SK-N-SH treated with all-trans-retinoic acid at 6 μM for 48 hours (cell line): Measurements from ENCODE around the gene CASZ1.

Source experiments
- ATAC-seq: fragments of 200-7000 bp; cut with Tn5 transposase; 3 replicates; pipeline ENCODE4 v1.9.1; 2020; ENCODE audit warnings: mild to moderate bottlenecking, moderate library complexity
- ARNTL ChIP-seq: fragments of 450-650 bp; formaldehyde crosslinking; IDR thresholded peaks from 2 replicates; pipeline ENCODE4 v1.5.0; 2020; ENCODE audit warnings: low read depth, mild to moderate bottlenecking, moderate library complexity, borderline replicate concordance
- BACH2 ChIP-seq: fragments of 250-450 bp; sonication (Bioruptor Pico); IDR thresholded peaks from 2 replicates; pipeline ENCODE4 v1.9.0; 2021; ENCODE audit warnings: mild to moderate bottlenecking, borderline replicate concordance
- CSDC2 ChIP-seq: fragments of 250-450 bp; sonication (Bioruptor Pico); IDR thresholded peaks from 2 replicates; pipeline ENCODE4 v1.5.0; 2020; ENCODE audit warnings: mild to moderate bottlenecking, moderate library complexity
- ESRRG ChIP-seq: fragments of 250-450 bp; sonication (Bioruptor Pico); IDR thresholded peaks from 2 replicates; pipeline ENCODE4 v1.6.1; 2021; ENCODE audit warnings: mild to moderate bottlenecking
- GLIS3 ChIP-seq: fragments of 250-450 bp; sonication (Bioruptor Pico); IDR thresholded peaks from 2 replicates; pipeline ENCODE4 v1.5.0; 2020; ENCODE audit warnings: mild to moderate bottlenecking, moderate library complexity
- ISL1 ChIP-seq: fragments of 250-450 bp; sonication (Bioruptor Pico); IDR thresholded peaks from 2 replicates; pipeline ENCODE4 v2.1.2; 2022; ENCODE audit warnings: mild to moderate bottlenecking, moderate library complexity
- OSR1 ChIP-seq: fragments of 250-450 bp; sonication (Bioruptor Pico); IDR thresholded peaks from 2 replicates; pipeline ENCODE4 v1.8.0; 2022; ENCODE audit warnings: moderate library complexity, mild to moderate bottlenecking, inconsistent platforms
- PPARA ChIP-seq: fragments of 250-450 bp; sonication (Bioruptor Pico); IDR thresholded peaks from 2 replicates; pipeline ENCODE4 v1.5.0; 2020; ENCODE audit warnings: mild to moderate bottlenecking, borderline replicate concordance
- RARB ChIP-seq: fragments of 250-450 bp; sonication (Bioruptor Pico); IDR thresholded peaks from 2 replicates; pipeline ENCODE4 v1.8.0; 2021; ENCODE audit warnings: mild to moderate bottlenecking, moderate library complexity
- TCF4 ChIP-seq: fragments of 250-450 bp; sonication (Bioruptor Pico); IDR thresholded peaks from 2 replicates; pipeline ENCODE4 v1.8.0; 2021; ENCODE audit warnings: mild to moderate bottlenecking, moderate library complexity, borderline replicate concordance
- TOX ChIP-seq: fragments of 250-450 bp; sonication (Bioruptor Pico); IDR thresholded peaks from 2 replicates; pipeline ENCODE4 v1.8.0; 2021; ENCODE audit warnings: mild to moderate bottlenecking, moderate library complexity, borderline replicate concordance
- ZC3H10 ChIP-seq: fragments of 250-450 bp; sonication (Bioruptor Pico); IDR thresholded peaks from 2 replicates; pipeline ENCODE4 v1.5.1; 2021; ENCODE audit warnings: mild to moderate bottlenecking, moderate library complexity
- ZFP3 ChIP-seq: fragments of 250-450 bp; sonication (Bioruptor Pico); IDR thresholded peaks from 2 replicates; pipeline ENCODE4 v1.5.0; 2020; ENCODE audit warnings: mild to moderate bottlenecking, moderate library complexity
- ZNF565 ChIP-seq: fragments of 450-650 bp; formaldehyde crosslinking; conservative IDR thresholded peaks from 2 replicates; pipeline ENCODE4 v1.5.0; 2020; ENCODE audit warnings: low read depth, mild to moderate bottlenecking, moderate library complexity
- ZNF70 ChIP-seq: fragments of 450-650 bp; formaldehyde crosslinking; IDR thresholded peaks from 2 replicates; pipeline ENCODE4 v1.5.0; 2020; ENCODE audit warnings: mild to moderate bottlenecking, moderate library complexity
- ZNF8 ChIP-seq: fragments of 450-650 bp; formaldehyde crosslinking; IDR thresholded peaks from 2 replicates; pipeline ENCODE4 v1.5.0; 2020; ENCODE audit warnings: mild to moderate bottlenecking, moderate library complexity
- TF ChIP-seq, protein P1 (sequence below): fragments of 250-450 bp; sonication (Bioruptor Pico); IDR thresholded peaks from 2 replicates; pipeline ENCODE4 v1.8.0; 2021; ENCODE audit warnings: low read depth, mild to moderate bottlenecking, moderate library complexity, borderline replicate concordance
- TF ChIP-seq, protein P2 (sequence below): fragments of 250-450 bp; sonication (Bioruptor Pico); IDR thresholded peaks from 2 replicates; pipeline ENCODE4 v1.8.0; 2020; ENCODE audit warnings: mild to moderate bottlenecking, moderate library complexity, borderline replicate concordance
- TF ChIP-seq, protein P3 (sequence below): fragments of 250-450 bp; sonication (Bioruptor Pico); IDR thresholded peaks from 2 replicates; pipeline ENCODE4 v1.5.1; 2020; ENCODE audit warnings: low read depth, mild to moderate bottlenecking, moderate library complexity
- TF ChIP-seq, protein P4 (sequence below): fragments of 250-450 bp; sonication (Bioruptor Pico); IDR thresholded peaks from 2 replicates; pipeline ENCODE4 v1.5.0; 2020; ENCODE audit warnings: mild to moderate bottlenecking, moderate library complexity
- TF ChIP-seq, protein P5 (sequence below): fragments of 250-450 bp; sonication (Bioruptor Pico); IDR thresholded peaks from 2 replicates; pipeline ENCODE4 v1.5.1; 2021; ENCODE audit warnings: mild to moderate bottlenecking, moderate library complexity

Gene CASZ1

DNA sequence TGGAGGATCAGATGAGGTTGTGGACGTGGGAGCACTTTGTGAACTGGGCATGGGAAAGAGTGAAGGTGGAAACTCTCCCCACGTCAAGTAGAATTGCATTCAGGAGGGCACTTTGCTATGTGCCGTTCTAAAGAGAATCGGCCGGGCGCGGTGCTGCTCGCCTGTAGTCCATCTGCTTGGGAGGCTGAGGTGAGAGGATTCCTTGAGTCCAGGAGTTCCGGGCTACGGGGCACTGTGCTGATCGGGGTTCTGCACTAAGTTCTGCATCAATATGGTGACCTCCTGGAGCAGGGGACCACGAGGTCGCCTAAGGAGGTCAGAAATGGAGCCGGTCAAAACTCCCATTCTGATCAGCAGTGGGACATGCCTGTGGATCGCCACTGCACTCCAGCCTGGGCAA is 179.8 kb downstream of the CASZ1 start:
- ATAC-seq = no peak
- TF ChIP-seq, protein P1, sequence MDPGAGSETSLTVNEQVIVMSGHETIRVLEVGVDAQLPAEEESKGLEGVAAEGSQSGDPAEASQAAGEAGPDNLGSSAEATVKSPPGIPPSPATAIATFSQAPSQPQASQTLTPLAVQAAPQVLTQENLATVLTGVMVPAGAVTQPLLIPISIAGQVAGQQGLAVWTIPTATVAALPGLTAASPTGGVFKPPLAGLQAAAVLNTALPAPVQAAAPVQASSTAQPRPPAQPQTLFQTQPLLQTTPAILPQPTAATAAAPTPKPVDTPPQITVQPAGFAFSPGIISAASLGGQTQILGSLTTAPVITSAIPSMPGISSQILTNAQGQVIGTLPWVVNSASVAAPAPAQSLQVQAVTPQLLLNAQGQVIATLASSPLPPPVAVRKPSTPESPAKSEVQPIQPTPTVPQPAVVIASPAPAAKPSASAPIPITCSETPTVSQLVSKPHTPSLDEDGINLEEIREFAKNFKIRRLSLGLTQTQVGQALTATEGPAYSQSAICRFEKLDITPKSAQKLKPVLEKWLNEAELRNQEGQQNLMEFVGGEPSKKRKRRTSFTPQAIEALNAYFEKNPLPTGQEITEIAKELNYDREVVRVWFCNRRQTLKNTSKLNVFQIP (CRISPR knock-in tag) = no peak
- TF ChIP-seq ZFP3 (CRISPR knock-in tag) = no peak
- TF ChIP-seq BACH2 (CRISPR knock-in tag) = no peak
- TF ChIP-seq, protein P2, sequence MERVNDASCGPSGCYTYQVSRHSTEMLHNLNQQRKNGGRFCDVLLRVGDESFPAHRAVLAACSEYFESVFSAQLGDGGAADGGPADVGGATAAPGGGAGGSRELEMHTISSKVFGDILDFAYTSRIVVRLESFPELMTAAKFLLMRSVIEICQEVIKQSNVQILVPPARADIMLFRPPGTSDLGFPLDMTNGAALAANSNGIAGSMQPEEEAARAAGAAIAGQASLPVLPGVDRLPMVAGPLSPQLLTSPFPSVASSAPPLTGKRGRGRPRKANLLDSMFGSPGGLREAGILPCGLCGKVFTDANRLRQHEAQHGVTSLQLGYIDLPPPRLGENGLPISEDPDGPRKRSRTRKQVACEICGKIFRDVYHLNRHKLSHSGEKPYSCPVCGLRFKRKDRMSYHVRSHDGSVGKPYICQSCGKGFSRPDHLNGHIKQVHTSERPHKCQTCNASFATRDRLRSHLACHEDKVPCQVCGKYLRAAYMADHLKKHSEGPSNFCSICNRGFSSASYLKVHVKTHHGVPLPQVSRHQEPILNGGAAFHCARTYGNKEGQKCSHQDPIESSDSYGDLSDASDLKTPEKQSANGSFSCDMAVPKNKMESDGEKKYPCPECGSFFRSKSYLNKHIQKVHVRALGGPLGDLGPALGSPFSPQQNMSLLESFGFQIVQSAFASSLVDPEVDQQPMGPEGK (CRISPR knock-in tag) = no peak
- TF ChIP-seq TOX (CRISPR knock-in tag) = no peak
- no peak for TF ChIP-seq ESRRG (CRISPR knock-in tag)
- TF ChIP-seq RARB (CRISPR knock-in tag) = no peak
- TF ChIP-seq ZC3H10 (CRISPR knock-in tag) = no peak
- no peak for TF ChIP-seq ISL1 (CRISPR knock-in tag)
- TF ChIP-seq ZNF70 = no peak
- TF ChIP-seq ZNF8 = no peak
- no peak for TF ChIP-seq CSDC2
- TF ChIP-seq ARNTL = no peak
- no peak for TF ChIP-seq GLIS3 (CRISPR knock-in tag)
- TF ChIP-seq TCF4 (CRISPR knock-in tag) = no peak
- TF ChIP-seq ZNF565 (CRISPR knock-in tag) = no peak
- TF ChIP-seq, all 23 proteins: peak for 0

DNA sequence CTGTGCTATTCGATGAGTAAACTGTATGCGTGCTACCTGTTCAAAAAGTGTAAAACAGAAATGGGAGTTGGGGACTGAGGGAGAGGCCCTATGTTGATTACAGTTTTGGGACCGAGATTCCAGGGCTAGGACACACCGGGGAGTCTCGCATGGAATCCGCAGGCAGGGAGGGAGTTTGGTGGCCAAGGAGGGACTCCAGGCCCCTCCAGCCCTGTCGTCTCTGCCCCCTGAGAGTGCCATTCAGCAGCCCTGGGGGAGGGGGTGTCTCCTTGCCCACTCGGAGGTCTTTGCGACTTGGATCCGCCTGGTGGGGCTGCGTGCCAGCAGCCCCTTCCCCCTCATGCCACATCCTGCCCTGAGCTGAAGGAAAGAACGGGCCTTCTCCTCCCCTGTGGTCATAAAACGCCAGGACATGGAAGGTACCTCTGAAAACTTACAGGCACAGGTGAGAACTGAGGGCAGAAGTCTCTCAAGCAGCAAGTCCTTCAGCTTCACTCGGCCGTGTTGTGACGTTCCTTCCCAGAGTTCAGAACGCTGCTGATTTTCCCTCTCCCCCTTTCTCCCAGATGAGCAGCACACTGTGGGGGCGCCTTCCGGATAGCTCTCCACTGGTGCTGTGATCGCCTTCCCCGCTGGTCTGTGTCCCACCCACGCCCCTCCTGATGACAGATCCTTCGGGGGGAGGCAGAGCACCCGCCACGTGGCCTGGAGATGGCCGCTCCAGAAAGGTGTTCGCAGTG is 180.3 kb downstream of the CASZ1 start:
- ATAC-seq = no peak
- no peak for TF ChIP-seq OSR1 (CRISPR knock-in tag)
- TF ChIP-seq ARNTL = no peak
- no peak for TF ChIP-seq ZC3H10 (CRISPR knock-in tag)
- TF ChIP-seq, protein P2 (CRISPR knock-in tag) = no peak
- TF ChIP-seq, protein P3, sequence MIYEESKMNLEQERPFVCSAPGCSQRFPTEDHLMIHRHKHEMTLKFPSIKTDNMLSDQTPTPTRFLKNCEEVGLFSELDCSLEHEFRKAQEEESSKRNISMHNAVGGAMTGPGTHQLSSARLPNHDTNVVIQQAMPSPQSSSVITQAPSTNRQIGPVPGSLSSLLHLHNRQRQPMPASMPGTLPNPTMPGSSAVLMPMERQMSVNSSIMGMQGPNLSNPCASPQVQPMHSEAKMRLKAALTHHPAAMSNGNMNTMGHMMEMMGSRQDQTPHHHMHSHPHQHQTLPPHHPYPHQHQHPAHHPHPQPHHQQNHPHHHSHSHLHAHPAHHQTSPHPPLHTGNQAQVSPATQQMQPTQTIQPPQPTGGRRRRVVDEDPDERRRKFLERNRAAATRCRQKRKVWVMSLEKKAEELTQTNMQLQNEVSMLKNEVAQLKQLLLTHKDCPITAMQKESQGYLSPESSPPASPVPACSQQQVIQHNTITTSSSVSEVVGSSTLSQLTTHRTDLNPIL = no peak
- no peak for TF ChIP-seq PPARA (CRISPR knock-in tag)
- TF ChIP-seq BACH2 (CRISPR knock-in tag) = no peak
- TF ChIP-seq, protein P4, sequence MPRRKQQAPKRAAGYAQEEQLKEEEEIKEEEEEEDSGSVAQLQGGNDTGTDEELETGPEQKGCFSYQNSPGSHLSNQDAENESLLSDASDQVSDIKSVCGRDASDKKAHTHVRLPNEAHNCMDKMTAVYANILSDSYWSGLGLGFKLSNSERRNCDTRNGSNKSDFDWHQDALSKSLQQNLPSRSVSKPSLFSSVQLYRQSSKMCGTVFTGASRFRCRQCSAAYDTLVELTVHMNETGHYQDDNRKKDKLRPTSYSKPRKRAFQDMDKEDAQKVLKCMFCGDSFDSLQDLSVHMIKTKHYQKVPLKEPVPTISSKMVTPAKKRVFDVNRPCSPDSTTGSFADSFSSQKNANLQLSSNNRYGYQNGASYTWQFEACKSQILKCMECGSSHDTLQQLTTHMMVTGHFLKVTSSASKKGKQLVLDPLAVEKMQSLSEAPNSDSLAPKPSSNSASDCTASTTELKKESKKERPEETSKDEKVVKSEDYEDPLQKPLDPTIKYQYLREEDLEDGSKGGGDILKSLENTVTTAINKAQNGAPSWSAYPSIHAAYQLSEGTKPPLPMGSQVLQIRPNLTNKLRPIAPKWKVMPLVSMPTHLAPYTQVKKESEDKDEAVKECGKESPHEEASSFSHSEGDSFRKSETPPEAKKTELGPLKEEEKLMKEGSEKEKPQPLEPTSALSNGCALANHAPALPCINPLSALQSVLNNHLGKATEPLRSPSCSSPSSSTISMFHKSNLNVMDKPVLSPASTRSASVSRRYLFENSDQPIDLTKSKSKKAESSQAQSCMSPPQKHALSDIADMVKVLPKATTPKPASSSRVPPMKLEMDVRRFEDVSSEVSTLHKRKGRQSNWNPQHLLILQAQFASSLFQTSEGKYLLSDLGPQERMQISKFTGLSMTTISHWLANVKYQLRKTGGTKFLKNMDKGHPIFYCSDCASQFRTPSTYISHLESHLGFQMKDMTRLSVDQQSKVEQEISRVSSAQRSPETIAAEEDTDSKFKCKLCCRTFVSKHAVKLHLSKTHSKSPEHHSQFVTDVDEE (CRISPR knock-in tag) = no peak

DNA sequence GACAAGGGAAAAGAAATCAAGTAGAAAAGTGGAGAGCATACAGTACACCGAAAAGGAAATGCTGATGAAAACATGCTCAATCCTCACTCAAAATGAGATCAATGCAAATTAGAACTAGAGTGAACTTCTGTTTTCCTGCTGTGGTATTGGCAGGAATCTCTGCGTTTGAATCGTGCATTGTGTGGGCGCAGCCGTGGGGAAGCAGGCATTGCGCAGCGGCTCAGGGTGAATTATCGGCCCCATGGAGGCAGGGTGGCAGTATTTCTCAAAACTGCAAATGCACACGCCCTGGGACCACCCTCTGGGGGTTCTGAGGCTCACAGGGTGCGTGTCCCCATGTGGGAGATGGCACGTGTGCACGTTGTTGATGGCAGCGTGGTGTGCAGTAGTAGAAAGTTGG is 181.1 kb downstream of the CASZ1 start:
- ATAC-seq = no peak
- TF ChIP-seq, protein P5, sequence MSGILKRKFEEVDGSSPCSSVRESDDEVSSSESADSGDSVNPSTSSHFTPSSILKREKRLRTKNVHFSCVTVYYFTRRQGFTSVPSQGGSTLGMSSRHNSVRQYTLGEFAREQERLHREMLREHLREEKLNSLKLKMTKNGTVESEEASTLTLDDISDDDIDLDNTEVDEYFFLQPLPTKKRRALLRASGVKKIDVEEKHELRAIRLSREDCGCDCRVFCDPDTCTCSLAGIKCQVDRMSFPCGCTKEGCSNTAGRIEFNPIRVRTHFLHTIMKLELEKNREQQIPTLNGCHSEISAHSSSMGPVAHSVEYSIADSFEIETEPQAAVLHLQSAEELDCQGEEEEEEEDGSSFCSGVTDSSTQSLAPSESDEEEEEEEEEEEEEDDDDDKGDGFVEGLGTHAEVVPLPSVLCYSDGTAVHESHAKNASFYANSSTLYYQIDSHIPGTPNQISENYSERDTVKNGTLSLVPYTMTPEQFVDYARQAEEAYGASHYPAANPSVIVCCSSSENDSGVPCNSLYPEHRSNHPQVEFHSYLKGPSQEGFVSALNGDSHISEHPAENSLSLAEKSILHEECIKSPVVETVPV (CRISPR knock-in tag) = no peak
- TF ChIP-seq ZNF70 = no peak
- TF ChIP-seq, protein P3 = no peak
- no peak for TF ChIP-seq BACH2 (CRISPR knock-in tag)
- TF ChIP-seq, protein P1 (CRISPR knock-in tag) = no peak
- no peak for TF ChIP-seq OSR1 (CRISPR knock-in tag)
- no peak for TF ChIP-seq ARNTL
- no peak for TF ChIP-seq TCF4 (CRISPR knock-in tag)
